Right lobe of liver (tissue), 6 donors: ENCODE results near the gene FTO. TPM values are rescaled to one million over a fixed set of nuclear protein-coding genes. Genes with fewer than 3 reads are reported as not detected.

ENCODE experiments used
- ATAC-seq, 4 donors: fragments of 200-7000 bp; cut with Tn5 transposase; one replicate each; pipeline ENCODE4 v1.9.1; 2020; ENCODE audit warnings: mild to moderate bottlenecking in 4 of 4, moderate library complexity in 4 of 4
- DNase-seq, 3 donors: peaks; one replicate each; pipeline ENCODE4 v3.0.0-alpha.2; 2020
- H3K27ac ChIP-seq, 3 donors: fragments of 200-600 bp; one replicate each; pipeline ENCODE4 v1.8.0; 2022
- H3K27me3 ChIP-seq, 2 donors: fragments of 200-600 bp; one replicate each; pipeline ENCODE4 v1.8.0; 2022
- H3K36me3 ChIP-seq, 4 donors: fragments of 200-600 bp; sonication (generic) in 1 of 4; one replicate each; pipeline versions ENCODE4 v1.5.1 to v1.8.0; 2017 to 2022; ENCODE audit warnings: control low read depth in 1 of 4
- H3K4me1 ChIP-seq, 4 donors: fragments of 200-600 bp; sonication (generic) in 1 of 4; one replicate each; pipeline versions ENCODE4 v1.5.1 to v1.8.0; 2017 to 2022; ENCODE audit warnings: control low read depth in 1 of 4
- H3K4me3 ChIP-seq, 3 donors: fragments of 200-600 bp; one replicate each; pipeline ENCODE4 v1.8.0; 2022
- H3K9me3 ChIP-seq, 4 donors: fragments of 200-600 bp; sonication (generic) in 1 of 4; one replicate each; pipeline versions ENCODE4 v1.5.1 to v1.8.0; 2017 to 2022; ENCODE audit warnings: control low read depth in 1 of 4
- CTCF ChIP-seq, 4 donors: fragments of 200-600 bp in 3 of 4; fragments of 450-650 bp in 1 of 4; IDR thresholded peaks; one replicate each; pipeline versions ENCODE4 v1.5.1 to v1.8.0; 2016 to 2022; ENCODE audit warnings: antibody characterized with exemption in 4 of 4, mild to moderate bottlenecking in 2 of 4
- POLR2A ChIP-seq: fragments of 450-650 bp; IDR thresholded peaks from one replicate; pipeline ENCODE4 v1.6.1; 2017; ENCODE audit warnings: antibody characterized with exemption, mild to moderate bottlenecking
- WGBS: methylation state at CpG from one replicate; pipeline ENCODE4 v1.1.6; 2018; ENCODE audit warnings: low coverage, low lambda C conversion rate; ENCODE audit not compliant: insufficient coverage; ENCODE audit errors: missing lambda C conversion rate; 5-methylcytosine and 5-hydroxymethylcytosine counted together
- intact Hi-C, 2 donors: fragments of 100-400 bp; cut with DNase I; formaldehyde crosslinking; loops; one replicate each; pipeline versions ENCODE4 v1.11.2 to v1.14.1; 2022
- total RNA-seq, 6 experiments: library from RNA; depleted of rRNA in 2 of 6; stranded (reverse); fragments of >200 nt in 2 of 6; fragmentation: NEBNext Ultra II Directional in 3 of 6; extraction: Animal tissue kit (Norgen Biotek cat#: 25700) in 3 of 6; gene quantifications; one replicate each; pipeline versions ENCODE4 v1.1.0 to v1.2.4, GENCODE V29; 2016 to 2023
- donor health status: DM: no; HTN: yes; CAD: no.
- donor health status: DM: no; HTN: no; CAD: no.
- donor health status: DM: no; HTN: no; CAD: no.
- donor health status: DM: no; HTN: yes; CAD: no.
- donor health status: DM: no; HTN: yes; CAD: no.

Gene FTO
- total RNA-seq, 6 experiments from 2014 or later, result 28.9 to 51.6 (median 33.6) TPM

- no peak overlapping the region for H3K27ac ChIP-seq
- no peaks in the 10 kb centered on the region for H3K9me3 ChIP-seq
- intact Hi-C loops, result no loop called here
- 29% methylated on average over 1 of the region's 1 CpG for WGBS
- H3K27me3 ChIP-seq, result no peaks in the 10 kb centered on the region
- H3K4me3 ChIP-seq, result no peak overlapping the region
- H3K4me1 ChIP-seq, result peaks cover 0 to 3% (median 2%) of the 10 kb centered on the region in 4 donors
- peak in 1 of 4 donors; percentile 21 for ATAC-seq
- TF ChIP-seq POLR2A, result no peak
- TF ChIP-seq CTCF (IDR thresholded peaks at IDR 0.05), result no peak
- DNase-seq, result no peak
- no peaks in the 10 kb centered on the region for H3K36me3 ChIP-seq
These were observed 64.6 kb downstream of the FTO start for GRCh38 chr16:53768593-53768992.

DNA sequence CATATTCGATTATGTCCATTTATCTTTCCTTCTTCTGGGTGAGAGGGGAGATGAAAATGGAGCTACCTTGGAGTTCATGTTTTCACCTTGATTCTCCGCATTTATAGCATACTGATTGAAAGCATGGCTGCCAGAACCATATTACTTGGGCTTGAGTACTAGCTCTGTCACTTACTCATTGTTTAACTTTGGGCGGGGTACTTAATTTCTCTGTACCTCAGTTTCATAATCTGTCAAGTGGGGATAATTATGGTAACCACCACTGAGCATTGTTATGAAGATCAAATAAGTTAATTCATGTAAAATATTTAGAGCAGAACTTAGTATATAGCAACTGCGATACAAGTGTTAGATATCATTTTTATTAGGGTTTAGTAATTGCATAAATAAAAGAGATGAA, 65.2 kb downstream of the FTO start:
- WGBS, result 95% methylated on average over 4 of the region's 4 CpGs
- Histone ChIP-seq H3K9me3 (no peaks in the 10 kb centered on the region), H3K27me3 (no peaks in the 10 kb centered on the region), H3K27ac (no peak overlapping the region), H3K36me3 (no peaks in the 10 kb centered on the region), H3K4me1 (peaks cover 0 to 7% (median 3%) of the 10 kb centered on the region in 4 donors), H3K4me3 (no peak overlapping the region)
- intact Hi-C loops, result no loop called here
- TF ChIP-seq POLR2A (no peak), CTCF (IDR thresholded peaks at IDR 0.05) (no peak)
- DNase-seq (no peak), ATAC-seq (no peak)

GRCh38 chr16:53769787-53770186, 65.8 kb downstream of the FTO start:
- DNase-seq (no peak), ATAC-seq (no peak)
- Histone ChIP-seq H3K36me3 (no peaks in the 10 kb centered on the region), H3K27me3 (no peaks in the 10 kb centered on the region), H3K4me1 (peaks cover 0 to 7% (median 3%) of the 10 kb centered on the region in 4 donors), H3K27ac (no peak overlapping the region), H3K4me3 (no peak overlapping the region), H3K9me3 (no peaks in the 10 kb centered on the region)
- TF ChIP-seq CTCF (IDR thresholded peaks at IDR 0.05) (no peak), POLR2A (no peak)
- intact Hi-C loops, result no loop called here

GRCh38 chr16:53770641-53771040, 66.7 kb downstream of the FTO start:
- intact Hi-C loops, result no loop called here
- Histone ChIP-seq H3K27ac (no peak overlapping the region), H3K9me3 (no peaks in the 10 kb centered on the region), H3K27me3 (no peaks in the 10 kb centered on the region), H3K4me1 (peaks cover 0 to 12% (median 5%) of the 10 kb centered on the region in 4 donors), H3K4me3 (no peak overlapping the region), H3K36me3 (no peaks in the 10 kb centered on the region)
- WGBS, result 69% methylated on average over 4 of the region's 4 CpGs
- TF ChIP-seq CTCF (IDR thresholded peaks at IDR 0.05) (no peak), POLR2A (no peak)
- DNase-seq (no peak), ATAC-seq (no peak)
